C1 segment of cervical spinal cord (tissue), 14 donors: ENCODE measurements around the gene VSIR.
A peak's percentile ranks its signal among the peaks of the same experiment; 100 is the strongest.

ENCODE experiments used
- DNase-seq, 14 donors: peaks; one replicate each; lab custom pipeline; 2025; lab: John Stamatoyannopoulos, UW

The VSIR gene

DNA sequence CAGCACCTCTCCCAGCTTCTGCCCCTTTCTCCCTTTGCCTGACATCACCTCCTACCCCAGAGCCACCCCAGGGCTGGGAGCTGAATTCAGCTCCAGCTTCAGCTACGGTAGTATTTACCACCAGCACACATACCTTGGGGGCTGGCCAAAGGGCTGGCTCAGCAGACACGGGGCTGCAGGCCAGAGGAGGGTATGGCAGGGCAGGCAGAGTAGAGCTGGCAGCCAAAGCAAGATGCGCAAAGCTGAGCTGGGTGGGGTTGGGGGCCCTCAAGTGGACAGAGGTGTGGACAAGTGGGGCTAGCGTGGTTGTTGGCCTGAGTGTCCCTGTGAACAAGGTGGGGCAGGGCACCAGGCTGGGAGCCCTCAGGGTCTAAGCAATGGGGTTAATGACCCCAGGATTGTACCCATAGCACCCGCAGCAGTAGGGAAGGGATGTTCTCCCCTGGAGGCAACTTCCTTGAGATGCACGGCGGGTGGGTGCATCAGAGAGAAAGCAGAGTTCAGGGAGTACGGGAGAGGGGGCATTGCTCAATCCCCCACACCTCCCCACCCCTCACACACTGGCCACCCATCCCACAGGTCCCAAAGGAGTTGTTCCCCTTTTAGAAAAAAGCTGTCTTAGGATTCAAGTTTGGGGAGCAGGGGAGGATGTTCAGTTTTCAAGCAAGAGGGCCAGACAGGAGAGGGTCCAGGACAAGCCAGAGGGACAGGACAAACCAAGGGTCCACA lies 8.0 kb downstream of the VSIR start:
- no peak for DNase-seq

DNA sequence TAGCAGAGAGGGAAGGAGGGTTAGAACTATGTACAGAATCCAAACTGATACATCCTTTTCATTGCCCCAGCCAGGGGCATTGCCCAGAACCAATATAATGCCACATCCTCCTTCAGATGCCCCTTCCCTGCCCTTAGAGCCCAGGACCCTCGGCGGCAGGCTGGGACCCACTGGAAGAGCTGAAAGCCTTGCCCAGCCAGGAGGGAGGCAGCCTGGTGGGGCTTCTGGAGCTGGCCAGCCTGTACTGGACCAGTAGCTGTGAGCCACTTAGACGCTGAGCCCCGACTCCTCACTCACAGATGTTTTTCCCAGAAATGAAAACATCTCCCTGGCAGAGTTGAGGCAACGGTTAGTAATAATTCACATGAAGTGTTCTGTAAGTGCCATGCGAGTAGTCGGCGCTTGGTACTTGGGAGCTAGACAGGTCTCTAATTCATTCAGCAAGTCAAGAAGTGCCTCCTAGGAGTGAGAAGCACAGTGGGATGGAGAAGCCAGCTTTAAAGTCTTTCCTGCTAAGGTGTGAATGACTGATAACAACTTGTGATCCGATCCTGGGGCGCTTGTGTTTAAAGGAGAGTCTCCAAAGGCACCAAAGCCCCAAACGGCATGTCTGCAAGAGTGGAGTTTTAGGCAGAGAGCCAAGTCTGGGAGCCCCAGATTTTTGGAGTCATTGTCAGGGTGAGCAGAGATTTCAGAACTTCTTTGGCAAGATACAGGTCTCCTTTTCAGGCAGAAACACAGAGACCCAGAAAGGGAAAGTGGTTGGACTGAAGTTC lies 9.8 kb downstream of the VSIR start:
- DNase-seq, result no peak

DNA sequence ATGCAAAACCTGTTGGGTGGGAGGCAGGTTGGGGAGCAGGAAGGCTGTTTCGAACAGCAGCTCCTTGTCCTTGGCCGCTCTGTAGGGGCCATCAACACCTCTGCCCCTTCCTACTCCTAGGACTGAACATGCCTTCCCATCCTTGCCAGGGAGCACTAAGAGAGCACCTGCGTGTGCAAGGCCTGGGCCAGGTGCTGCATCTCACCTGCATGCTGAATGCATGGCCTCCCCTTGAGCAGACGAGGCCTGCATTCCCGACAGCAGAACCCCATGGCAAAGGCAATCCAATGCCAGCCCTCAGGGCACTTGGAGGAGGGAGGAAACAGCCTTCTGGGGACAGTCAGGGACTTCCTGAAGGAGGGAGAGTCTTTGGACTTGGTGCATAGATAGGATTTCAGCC lies 11.0 kb downstream of the VSIR start:
- DNase-seq, result no peak

DNA sequence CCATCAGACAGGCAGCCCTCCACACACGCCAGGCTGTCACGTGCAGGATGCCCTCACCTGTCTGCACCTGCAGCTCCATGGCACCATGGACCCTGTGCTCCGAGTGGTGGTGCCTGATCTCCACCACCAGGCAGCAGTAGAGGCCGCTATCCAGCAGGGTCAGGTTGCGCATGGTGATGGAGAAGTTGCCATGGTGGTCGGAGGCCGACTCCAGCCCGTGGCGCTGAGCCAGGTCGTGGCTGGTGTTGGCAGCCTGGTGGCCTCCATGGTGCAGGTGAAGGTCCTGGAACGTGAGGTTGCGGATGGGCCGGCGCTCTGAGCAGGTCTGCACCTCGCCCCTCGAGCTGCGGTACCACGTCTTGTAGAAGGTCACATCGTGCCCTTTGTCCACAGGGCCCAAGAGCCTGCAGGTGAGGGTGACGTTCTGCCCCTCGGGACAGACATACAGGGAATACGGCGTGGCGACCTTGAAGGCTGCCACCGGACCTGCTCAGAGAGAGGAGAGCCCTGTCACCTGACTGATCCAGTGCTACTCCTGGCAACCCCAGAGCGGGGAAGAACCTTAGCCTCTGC lies 11.7 kb downstream of the VSIR start:
- DNase-seq, result no peak

DNA sequence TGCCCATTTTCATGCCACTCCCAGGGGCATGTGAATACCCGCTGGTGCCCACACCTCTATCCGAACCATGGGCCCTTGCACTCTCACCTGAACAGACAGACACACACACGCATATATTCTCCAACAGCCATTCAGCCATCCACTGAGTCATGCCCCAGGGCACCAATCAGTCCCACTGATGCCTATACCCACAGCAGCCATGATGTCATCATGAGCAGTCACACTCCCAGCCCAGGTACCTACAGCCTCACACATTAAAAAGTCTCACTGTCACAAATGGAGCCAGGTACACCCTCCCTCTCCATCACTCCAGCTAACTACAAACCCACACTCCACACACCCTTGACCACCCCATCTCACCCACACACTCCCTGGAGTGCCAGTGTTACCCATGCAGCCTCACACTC lies 12.2 kb downstream of the VSIR start:
- no peak for DNase-seq

DNA sequence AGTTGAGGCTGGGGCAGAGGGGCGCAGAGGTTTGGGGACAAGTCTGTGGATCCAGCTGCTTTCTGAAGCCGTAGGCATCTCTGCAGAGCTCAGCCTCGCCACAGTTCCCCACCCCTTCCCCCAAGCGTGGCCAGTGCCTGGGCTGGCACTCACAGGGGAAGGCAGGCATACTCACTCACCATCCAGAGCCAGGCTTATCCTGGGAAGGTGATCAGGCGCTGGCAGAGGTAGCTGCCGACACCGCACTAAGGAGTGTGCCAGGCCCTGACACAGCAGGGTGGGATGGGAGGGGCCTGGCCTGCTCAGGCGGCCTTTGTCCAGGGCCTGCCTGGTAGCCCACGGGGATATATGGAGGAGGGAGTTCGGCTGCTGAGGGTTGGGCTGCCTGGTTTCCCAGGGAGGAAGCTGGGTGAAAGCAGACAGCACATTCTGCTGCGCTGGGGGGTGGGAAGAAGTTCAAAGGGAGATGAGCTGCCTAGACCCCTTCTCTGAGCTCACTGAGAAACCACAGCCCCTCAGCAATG lies 15.9 kb downstream of the VSIR start:
- peak in 8 of 14 donors; percentile 52 to 78 (median 58) for DNase-seq

DNA sequence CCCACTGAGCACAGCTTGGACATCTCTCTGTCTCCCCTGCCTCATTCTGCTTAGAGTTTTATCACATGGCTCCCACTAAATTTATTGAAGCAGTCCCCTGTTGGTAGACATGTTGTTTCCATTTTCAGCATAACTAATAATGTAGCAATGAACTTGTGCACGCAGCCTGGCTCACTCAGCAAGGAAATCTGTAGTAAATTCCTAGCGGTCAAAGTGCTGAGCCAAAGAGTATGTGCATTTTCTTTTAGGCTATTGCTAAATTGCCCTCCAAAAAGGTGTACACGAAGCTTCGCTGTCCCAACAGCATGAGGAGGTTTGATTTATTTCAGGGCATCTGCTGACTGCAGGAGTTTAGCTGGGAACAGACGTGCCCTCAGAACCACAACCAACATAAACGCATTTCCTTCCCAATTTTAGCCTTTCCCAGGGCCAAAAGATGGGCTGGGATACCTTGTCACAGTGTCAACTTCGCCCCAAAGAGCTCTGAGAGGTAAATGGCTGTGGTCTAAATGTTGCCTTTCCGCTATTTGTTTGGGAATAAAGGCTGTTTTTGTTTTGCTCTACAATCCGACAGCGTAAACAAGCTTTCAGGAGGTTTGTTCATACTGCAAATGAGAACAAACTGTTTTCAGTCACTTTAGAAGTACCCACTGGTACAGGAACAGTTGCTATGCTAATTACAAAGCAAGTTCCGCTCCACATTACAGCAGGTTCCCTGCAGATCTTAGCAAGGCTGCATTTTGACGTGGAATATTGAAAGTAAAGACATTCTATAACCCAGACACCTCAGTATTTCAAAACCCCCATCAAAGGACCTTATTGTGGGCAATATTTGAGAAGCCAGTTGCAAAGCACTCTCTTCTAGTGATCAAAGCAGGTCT lies 16.8 kb downstream of the VSIR start:
- DNase-seq, result peak in 5 of 14 donors; percentile 24 to 57 (median 37)

DNA sequence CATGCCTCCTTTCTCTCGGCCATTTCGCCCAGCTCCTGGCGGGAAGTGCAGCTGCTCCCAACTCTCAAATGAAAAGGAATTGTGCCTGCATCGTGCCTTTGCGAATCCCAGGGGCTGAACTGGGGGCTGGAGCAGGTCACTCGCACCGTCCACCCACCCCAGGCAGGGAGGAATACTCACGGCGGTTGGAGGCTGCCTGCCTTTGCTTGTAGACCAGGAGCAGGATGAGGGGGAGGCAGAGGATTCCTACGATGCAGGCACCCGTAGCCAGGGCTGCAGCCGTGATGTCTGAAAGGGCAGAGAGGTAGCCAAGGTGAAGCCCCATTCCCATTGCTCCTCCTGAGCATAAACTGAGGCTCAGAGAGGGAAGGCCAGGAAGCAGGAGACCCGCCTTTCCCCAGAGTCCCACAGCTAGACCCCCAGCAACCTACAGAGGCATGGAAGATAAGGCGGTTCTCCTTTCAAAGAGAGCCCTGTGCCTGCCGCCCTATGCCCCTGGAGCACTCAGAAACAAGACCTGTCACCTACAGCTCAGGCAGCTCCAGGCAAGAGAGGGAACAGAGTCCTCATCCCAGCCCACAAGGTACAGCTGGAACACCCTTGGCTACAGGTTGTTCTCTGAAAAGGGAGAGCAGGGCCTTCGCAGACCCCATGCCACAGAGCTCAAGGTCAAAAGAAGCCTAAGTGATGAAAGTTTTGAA lies 18.0 kb downstream of the VSIR start:
- DNase-seq, result no peak

DNA sequence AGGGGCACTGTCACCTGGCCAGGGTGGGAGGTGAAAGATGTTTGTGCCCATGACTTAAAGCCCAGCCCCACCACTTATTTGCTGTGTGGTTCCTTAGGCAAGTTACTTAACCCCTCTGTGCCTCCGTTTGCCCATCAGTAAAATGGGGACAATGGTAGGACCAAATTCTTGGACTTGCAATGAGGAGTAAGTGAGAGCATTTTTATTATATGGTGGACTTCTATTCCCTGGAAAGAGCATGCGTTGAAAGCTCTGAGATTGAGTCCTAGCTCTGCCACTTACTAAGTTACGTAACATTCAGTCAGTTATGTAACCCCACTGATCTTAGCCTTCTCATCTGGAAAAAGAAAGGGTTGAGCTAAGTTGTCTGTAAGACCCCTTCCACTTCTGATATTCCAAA lies 18.8 kb downstream of the VSIR start:
- no peak for DNase-seq

DNA sequence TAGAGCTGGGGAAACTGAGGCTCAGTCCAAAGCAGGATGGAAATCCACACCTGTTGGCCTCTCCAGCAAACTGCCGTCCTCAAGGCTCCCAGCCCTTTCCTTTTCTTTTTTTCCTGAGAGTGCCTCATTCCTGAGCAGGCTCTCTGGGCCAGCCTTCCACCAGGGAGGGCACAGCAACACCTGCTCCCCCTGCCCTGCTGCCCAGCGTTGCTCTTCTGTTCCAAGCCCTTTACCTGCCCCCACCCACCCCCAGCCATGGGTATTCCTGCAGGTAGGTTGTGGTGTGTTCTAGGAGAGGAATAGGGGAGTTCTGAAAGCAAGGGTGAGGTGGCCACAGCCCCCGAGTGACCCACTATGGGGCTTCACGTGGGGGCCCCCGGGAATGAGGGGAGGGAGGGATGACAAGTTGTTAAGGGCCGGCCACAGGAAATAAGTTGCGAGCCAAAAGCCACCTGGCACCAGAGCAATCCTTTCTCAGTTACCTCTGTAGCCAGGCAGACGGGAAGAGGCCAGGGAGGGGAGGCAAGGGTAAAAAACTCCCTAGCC lies 19.3 kb downstream of the VSIR start:
- DNase-seq, result no peak

DNA sequence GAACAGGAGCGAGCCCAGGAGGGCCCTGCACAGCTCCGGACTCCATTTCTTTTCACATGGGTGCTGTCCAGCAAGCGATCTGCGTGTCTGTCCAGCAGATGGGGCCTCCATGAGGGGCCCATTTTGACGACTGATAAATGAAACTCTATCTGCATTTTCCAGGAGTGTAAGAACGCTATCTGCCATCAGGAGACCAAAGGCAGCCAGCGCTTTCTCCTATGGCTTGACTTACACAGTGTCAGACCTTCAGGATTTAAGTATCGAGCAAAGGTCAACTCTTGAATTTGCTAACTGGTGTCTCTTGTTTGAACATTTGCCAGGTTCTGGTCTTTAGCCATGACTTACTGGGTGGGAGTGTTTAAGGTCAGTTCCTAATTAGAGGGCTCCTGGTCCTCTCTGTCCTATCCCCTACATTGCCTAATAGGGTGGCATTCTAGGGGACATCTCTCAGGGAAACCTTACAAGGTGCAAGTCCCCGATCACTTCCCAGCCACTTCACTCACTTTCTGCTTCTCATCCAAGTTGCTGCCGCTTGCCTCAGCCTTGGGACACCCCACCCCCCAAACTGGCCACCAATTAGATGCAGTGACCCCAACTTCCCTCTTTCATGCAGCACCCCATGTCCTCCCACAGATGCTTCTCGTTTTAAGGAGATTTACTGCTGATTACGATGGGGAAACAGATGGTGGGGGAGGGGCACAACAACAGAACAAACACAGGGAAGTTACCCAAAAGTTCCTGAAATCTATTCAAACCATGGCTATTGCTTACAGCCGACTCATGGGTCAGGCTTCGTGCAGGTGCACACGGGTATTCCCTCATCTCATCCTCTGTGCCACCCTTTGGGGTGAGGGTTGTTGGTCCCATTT lies 20.0 kb downstream of the VSIR start:
- peak in 10 of 14 donors; percentile 26 to 63 (median 38) for DNase-seq

DNA sequence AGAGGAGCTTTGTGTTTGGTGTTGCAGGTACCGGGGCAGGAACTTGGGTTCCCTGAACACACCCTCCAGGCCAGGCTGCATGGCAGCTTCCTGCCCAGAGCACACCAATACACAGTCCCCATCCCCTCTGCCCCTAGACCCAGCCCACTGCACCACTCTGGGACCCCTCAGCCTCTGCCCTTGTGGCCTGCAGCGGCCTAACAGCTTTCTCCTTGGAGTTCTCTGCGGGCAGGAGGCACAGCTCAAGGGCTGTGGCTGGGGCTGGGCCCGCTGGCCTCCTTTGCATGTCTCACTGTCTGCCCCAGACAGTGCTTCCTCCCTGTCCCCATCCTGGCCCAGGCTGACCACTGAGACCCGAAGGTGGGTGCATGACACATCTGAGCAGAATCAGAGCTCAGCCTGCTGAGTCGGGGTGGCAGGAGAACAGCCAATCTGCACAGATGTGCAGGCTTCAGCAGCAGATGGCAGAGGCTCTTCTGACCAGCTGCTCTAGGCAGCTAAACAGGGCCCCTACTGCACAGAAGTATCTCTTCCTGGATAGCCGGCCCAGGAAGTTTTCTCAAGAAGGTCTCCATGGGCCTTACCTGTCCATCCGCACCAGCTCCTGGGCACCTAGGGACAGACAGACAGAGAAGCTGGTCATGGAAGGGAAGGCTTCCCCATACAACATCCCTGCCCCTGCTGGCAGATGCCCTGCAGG lies 20.8 kb downstream of the VSIR start:
- no peak for DNase-seq

DNA sequence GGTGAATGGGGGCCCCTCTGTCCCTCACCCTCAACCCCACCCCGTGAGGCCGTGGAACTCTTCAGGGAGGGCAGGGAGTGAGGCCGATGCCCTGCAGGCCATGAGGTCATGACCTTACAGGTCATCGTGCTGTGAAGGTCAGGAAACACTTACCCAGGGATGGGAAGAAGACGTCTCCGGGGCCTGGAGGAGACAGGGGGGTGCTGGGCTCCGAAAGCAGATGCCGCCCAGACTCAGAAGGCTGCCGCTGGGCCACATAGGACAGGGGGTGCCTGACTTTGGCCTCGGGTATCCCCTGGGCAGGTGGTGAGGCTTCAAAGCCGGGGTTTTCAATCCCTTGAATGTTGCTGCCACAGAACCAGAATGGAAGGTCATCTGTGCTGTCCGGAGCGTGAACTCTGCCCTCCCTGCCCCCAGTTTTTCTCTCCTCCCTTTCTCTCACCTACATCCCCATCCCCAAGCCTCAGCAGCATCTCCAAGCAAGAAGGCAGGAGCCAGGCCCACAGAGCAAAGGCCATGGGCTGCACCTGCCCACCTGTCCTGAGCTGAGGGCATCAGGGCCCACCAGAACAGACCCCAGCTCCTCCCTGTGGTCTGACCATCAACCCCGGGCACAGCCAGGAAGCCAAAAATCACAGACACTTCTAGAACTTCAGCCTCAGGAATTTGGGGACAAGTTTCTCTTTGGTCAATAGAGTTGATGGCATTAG lies 21.6 kb downstream of the VSIR start:
- no peak for DNase-seq

DNA sequence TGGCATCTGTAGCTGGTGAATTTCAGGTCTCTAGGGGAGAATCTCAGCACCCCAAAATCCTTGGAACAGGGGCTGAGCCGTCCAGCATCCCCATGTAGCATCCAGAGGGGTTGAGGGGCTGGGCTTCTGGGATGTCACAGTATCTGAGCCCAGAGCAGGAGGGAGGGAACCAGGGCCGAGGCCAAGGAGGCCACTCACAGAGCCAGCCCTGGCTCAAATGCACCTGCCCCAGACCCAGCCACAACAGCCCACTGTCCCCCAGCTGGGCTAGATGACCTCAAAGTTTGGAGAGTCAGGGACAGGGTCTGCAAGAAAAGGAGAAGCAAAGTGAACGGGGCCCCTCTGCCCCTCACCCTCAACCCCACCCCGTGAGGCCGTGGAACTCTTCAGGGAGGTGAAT lies 22.3 kb downstream of the VSIR start:
- DNase-seq, result no peak

DNA sequence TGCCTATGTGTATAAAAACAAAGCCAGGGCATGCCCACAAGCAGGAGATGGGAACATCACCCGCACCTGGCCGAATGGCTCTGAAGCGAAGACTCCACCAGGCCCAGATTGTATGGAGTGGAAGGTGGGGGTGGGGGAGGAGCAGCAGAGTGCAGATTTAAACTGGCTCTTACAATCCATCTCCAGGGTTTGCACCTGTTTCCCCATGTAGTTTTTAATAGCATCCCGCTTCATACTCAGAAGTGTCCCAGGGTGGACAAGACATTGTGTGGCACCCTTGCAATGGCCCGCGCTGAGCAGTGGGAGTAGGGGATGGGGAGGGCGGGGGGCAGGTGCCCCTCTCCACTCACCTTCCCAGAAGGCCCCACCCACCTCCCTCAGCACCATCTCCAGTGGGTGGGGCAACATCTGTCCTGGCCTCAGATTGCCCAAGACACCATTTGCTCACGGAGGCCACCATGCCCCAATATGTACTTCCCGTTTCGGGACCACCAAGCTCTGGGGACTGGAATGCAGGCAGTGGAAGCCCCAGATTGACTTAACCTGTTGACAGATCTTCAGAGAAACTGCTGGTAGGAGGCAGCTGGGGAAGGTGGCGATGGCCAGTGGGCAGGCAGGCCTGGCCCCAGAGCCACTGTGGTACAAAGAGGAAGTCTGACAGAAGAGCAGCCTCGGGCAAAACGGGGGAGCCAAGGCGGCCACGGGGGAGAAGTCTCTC lies 23.0 kb downstream of the VSIR start:
- DNase-seq, result no peak

DNA sequence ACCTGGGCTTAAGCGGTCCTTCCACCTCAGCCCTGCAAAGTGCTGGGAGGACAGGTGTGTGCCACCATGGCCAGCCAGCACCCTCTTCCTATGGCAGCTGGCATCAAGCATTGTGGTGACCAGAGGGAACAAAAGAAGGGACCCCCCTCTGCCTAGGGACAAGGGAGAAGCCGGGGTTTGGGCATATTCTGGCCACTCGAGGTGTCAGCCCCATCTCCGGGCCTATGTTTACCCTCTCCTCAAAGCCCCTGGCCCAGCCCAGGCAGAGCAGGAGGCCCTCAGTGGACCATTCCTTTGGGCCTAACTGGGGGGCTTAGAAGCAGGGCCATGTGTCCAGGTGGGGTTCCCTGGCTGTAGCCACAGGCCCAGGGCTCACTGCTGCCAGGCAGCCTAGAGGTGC lies 23.9 kb downstream of the VSIR start:
- DNase-seq, result no peak

DNA sequence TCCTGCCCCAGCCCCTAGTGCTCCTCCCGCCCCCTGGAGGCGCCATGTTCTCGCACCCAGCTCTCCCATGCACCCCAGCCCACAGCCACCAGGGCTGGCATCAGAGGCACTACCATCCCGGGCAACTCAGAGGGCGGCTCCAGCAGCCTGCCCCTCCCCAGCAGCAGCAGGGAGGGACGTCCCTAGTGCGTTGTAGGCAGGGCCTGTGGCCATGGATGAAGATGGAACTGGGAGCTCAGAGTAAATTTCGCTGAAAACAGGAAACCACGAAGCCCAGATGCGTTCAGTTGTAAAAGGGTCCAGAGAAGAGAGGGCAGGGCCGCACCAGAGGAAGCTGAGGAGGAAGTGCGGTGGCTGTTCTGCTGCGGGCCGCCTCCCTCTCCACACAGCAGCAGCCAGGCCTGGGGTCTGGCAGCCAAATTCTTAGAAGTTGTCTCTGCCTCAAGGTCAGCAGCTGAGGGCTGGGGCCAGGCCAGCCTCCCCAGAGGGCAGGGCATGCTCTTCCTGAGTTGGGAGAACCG lies 24.6 kb downstream of the VSIR start:
- DNase-seq, result peak in 8 of 14 donors; percentile 39 to 68 (median 58)
